A549 (cell line): ENCODE results near the gene SRRT. TPM values are rescaled to one million over a fixed set of nuclear protein-coding genes. Genes with fewer than 3 reads are reported as not detected.
A peak's percentile ranks its signal among the peaks of the same experiment; 100 is the strongest.
"Not testable (repeated sequence)": the region's sequence is repeated elsewhere in the genome, so short reads cannot be mapped to it uniquely, and the experiment has no call there.

ENCODE experiments used
- ATAC-seq, 2 experiments: fragments of 200-7000 bp in 1 of 2; fragments of >200 bp in 1 of 2; cut with Nextera tagmentation in 1 of 2; cut with Tn5 transposase in 1 of 2; 3 replicates each; pipeline versions ENCODE4 v1.8.0 to v1.9.1; 2018 to 2020; ENCODE audit warnings: mild to moderate bottlenecking in 1 of 2, moderate library complexity in 1 of 2
- CTCF ChIA-PET: fragments of 300-600 bp; sonication (Branson Sonifier 250); formaldehyde crosslinking; extraction: SDS; loops from one replicate; lab custom pipeline; 2021; ENCODE audit warnings: antibody characterized with exemption, inconsistent platforms; lab: Yijun Ruan, JAX
- POLR2A ChIA-PET: fragments of 350-600 bp; formaldehyde crosslinking; extraction: SDS; loops from one replicate; lab custom pipeline; 2021; ENCODE audit warnings: antibody characterized with exemption, inconsistent platforms; lab: Yijun Ruan, JAX
- DNase-seq, 2 experiments: peaks; one replicate each; pipeline versions ENCODE4 v3.0.0 to v3.0.0-alpha.2; 2011 to 2016; ENCODE audit warnings: low read depth in 1 of 2, low spot score in 1 of 2
- FAIRE-seq: peaks from 2 replicates; lab custom pipeline; 2011; peaks lifted over from hg19 to GRCh38; lab: Jason Lieb, UNC
- H3K27ac ChIP-seq, 2 experiments: fragments of >200 bp; sonication (Bioruptor Twin); formaldehyde crosslinking; 3 replicates each; pipeline ENCODE4 v1.5.1; 2016 to 2017
- H3K4me1 ChIP-seq: fragments of >200 bp; sonication (Bioruptor Twin); formaldehyde crosslinking; 3 replicates; pipeline ENCODE4 v1.6.1; 2016
- H3K4me2 ChIP-seq: fragments of >200 bp; sonication (Bioruptor Twin); formaldehyde crosslinking; 3 replicates; pipeline ENCODE4 v1.6.1; 2016
- H3K4me3 ChIP-seq: fragments of >200 bp; sonication (Bioruptor Twin); formaldehyde crosslinking; 3 replicates; pipeline ENCODE4 v1.5.1; 2016
- H3K9me3 ChIP-seq: fragments of >200 bp; sonication (Bioruptor Twin); formaldehyde crosslinking; 3 replicates; pipeline ENCODE4 v1.6.1; 2016
- CBX2 ChIP-seq: fragments of 200-600 bp; sonication (generic); IDR thresholded peaks from 2 replicates; pipeline ENCODE4 v1.6.1; 2016; ENCODE audit warnings: low read depth, mild to moderate bottlenecking, borderline replicate concordance
- CHD2 ChIP-seq: fragments of 150-350 bp; IDR thresholded peaks from 2 replicates; pipeline ENCODE4 v1.6.1; 2014; ENCODE audit warnings: low read length; ENCODE audit not compliant: partially characterized antibody
- ESRRA ChIP-seq: fragments of 150-350 bp; IDR thresholded peaks from 2 replicates; pipeline ENCODE4 v1.6.1; 2014; ENCODE audit warnings: mild to moderate bottlenecking, low read length, borderline replicate concordance
- HOXA7 ChIP-seq: fragments of 250-450 bp; sonication (Bioruptor Pico); IDR thresholded peaks from 2 replicates; pipeline ENCODE4 v1.5.0; 2020; ENCODE audit warnings: mild to moderate bottlenecking, moderate library complexity
- KDM5A ChIP-seq: fragments of 200-600 bp; sonication (generic); IDR thresholded peaks from 2 replicates; pipeline ENCODE4 v1.6.1; 2016; ENCODE audit warnings: antibody characterized with exemption, mild to moderate bottlenecking
- MAX ChIP-seq: IDR thresholded peaks from 2 replicates; pipeline ENCODE4 v1.6.1; 2012
- NR3C1 ChIP-seq: fragments of >200 bp; sonication (Bioruptor Twin); formaldehyde crosslinking; IDR thresholded peaks from 3 replicates; pipeline ENCODE4 v1.6.1; 2017
- PHF8 ChIP-seq: fragments of 200-600 bp; sonication (generic); IDR thresholded peaks from 2 replicates; pipeline ENCODE4 v1.6.1; 2016; ENCODE audit warnings: low read depth, mild to moderate bottlenecking, antibody characterized with exemption, moderate library complexity, borderline replicate concordance
- RAD21 ChIP-seq, 2 experiments: fragments of >200 bp in 1 of 2; sonication (Bioruptor Twin) in 1 of 2; formaldehyde crosslinking in 1 of 2; IDR thresholded peaks in 1 of 2; conservative IDR thresholded peaks in 1 of 2; 2 replicates in 1 of 2; 3 replicates in 1 of 2; pipeline ENCODE4 v1.6.1; 2012 to 2018; ENCODE audit warnings: inconsistent platforms in 1 of 2
- REST ChIP-seq: fragments of 200-600 bp; sonication (generic); IDR thresholded peaks from 2 replicates; pipeline ENCODE4 v1.6.1; 2016; ENCODE audit warnings: antibody characterized with exemption, mild to moderate bottlenecking, moderate library complexity
- RFX5 ChIP-seq: fragments of 450-650 bp; IDR thresholded peaks from 2 replicates; pipeline ENCODE4 v1.7.1; 2014; ENCODE audit warnings: antibody characterized with exemption, mild to moderate bottlenecking, moderate library complexity
- TP53 ChIP-seq: fragments of 250-450 bp; sonication (Bioruptor Pico); IDR thresholded peaks from 2 replicates; pipeline ENCODE4 v1.5.0; 2021; ENCODE audit warnings: mild to moderate bottlenecking, moderate library complexity
- WGBS: methylation state at CpG from one replicate; pipeline ENCODE4 v1.1.6; 2017; ENCODE audit errors: missing lambda C conversion rate; 5-methylcytosine and 5-hydroxymethylcytosine counted together
- polyA plus RNA-seq, 4 experiments: library from polyadenylated mRNA; depleted of rRNA in 3 of 4; stranded (reverse); fragments of >200 nt; fragmentation: RNase III in 1 of 4; extraction: RNeasy Plus Mini Kit Qiagen cat#74134 plus additional on column Dnase treatment in 1 of 4; gene quantifications; 2 replicates in 3 of 4; 3 replicates in 1 of 4; pipeline ENCODE4 v1.2.3, GENCODE V29; 2011 to 2017
- TF ChIP-seq, protein P1 (sequence below): IDR thresholded peaks from 2 replicates; pipeline ENCODE4 v1.6.1; 2012
- TF ChIP-seq, protein P2 (sequence below): fragments of 150-350 bp; IDR thresholded peaks from 2 replicates; pipeline ENCODE4 v1.6.1; 2014; ENCODE audit warnings: low read depth, mild to moderate bottlenecking, low read length

Gene SRRT
- polyA plus RNA-seq, 2 of the 4 experiments (the other 2 are of a cell fraction): 49.9 to 194 TPM

DNA sequence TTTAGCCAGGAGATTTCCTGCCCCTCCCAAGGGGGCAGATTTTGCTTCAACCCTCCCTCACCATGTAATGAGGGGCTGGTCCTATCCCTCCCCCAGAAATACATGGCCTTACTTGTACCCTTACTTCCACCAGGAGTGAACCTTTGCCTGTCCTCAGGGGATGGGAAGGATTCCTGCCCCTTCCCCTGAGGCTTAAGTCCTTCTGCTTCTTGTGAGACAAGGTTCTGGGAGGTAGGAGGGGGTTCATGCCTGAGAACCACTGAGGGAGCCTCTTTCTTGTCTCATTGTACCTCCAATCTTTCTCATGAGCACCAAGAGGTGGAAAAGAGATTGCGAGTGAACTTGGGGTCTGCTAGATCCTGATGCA lies 54.9 kb downstream of the SRRT start:
- Histone ChIP-seq H3K4me2 (no peak overlapping the region), H3K27ac (no peak overlapping the region)

DNA sequence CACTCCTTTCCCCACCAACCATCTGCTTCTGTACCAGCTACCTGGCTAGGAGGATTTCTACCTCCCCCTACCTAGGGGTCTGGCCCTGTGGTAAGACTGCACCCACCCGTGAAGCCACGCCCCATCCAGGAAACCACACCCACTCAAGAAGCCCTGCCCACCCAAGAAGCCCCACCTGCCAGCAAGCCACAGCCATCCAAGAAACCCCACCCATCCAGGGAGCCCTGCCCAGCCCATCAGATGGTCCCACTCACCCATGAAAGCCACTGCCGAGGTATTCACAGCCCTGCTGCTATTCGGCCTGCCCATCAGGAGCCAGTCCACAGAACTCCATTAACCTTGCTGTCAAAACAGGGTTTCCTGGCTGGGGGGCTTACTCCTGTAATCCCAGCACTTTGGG lies 58.8 kb downstream of the SRRT start:
- ATAC-seq: peak in 1 of 2 experiments; percentile 40; a peak in 1 of 6 replicates

More for the DNA sequence above, 54.9 kb downstream of the SRRT start:
- ATAC-seq (no peak), DNase-seq (no peak), FAIRE-seq (no peak)
- ChIA-PET CTCF (interaction anchor here (0.5 kb wide), 1 partner anchor 221 kb away, joined by 3 read pairs; no protein-coding TSS in a partner anchor), POLR2A (no interaction called here)
- 62% methylated on average over 1 of the region's 1 CpG for WGBS
- Histone ChIP-seq H3K9me3 (peaks cover 16% of the 10 kb centered on the region; the same call in 2 of the 3 replicates), H3K4me3 (no peak overlapping the region), H3K4me1 (no peaks in the 10 kb centered on the region)
- TF ChIP-seq, protein P1, sequence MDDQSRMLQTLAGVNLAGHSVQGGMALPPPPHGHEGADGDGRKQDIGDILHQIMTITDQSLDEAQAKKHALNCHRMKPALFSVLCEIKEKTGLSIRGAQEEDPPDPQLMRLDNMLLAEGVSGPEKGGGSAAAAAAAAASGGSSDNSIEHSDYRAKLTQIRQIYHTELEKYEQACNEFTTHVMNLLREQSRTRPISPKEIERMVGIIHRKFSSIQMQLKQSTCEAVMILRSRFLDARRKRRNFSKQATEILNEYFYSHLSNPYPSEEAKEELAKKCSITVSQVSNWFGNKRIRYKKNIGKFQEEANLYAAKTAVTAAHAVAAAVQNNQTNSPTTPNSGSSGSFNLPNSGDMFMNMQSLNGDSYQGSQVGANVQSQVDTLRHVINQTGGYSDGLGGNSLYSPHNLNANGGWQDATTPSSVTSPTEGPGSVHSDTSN: no peak
- TF ChIP-seq RAD21 (conservative IDR thresholded peaks at IDR 0.05 in 1 of 2, IDR thresholded peaks at IDR 0.05 in 1 of 2) (no peak), MAX (no peak), KDM5A (no peak), RFX5 (no peak), ESRRA (no peak)

DNA sequence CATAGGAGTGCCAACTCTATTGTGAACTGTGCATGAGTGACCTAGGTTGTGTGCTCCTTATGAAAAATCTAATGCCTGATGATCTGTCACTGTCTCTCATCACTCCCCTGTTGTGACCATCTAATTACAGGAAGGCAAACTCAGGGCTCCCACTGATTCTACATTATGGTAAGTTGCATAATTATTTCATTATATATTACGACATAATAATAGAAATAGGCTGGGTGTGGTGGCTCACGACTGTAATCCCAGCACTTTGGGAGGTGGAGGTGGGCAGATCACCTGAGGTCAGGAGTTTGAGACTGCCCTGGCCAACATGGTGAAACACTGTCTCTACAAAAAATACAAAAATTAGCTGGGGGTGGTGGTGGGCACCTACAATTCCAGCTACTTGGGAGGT lies 60.5 kb downstream of the SRRT start:
- peaks cover 42% of the 10 kb centered on the region for H3K9me3 ChIP-seq
- CTCF ChIA-PET, H3K27ac ChIP-seq, H3K4me2 ChIP-seq, POLR2A ChIA-PET, H3K4me1 ChIP-seq, ATAC-seq, DNase-seq, FAIRE-seq, H3K4me3 ChIP-seq: not testable (repeated sequence)
- WGBS: 22% methylated on average over 2 of the region's 2 CpGs

More for the DNA sequence above, 58.8 kb downstream of the SRRT start:
- CTCF ChIA-PET: interaction anchor here (1.2 to 3.1 kb wide), 2 partner anchors 9 to 125 kb away, joined by 3 to 14 read pairs; no protein-coding TSS in a partner anchor
- no peak overlapping the region for H3K4me3 ChIP-seq
- no peak overlapping the region for H3K27ac ChIP-seq
- DNase-seq: no peak
- TF ChIP-seq CBX2: no peak
- no peak for TF ChIP-seq TP53 (CRISPR knock-in tag)
- no peak for TF ChIP-seq REST
- TF ChIP-seq KDM5A: no peak
- no peak for TF ChIP-seq RFX5
- TF ChIP-seq PHF8: no peak
- TF ChIP-seq NR3C1: no peak
- TF ChIP-seq CHD2: no peak
- no peak for TF ChIP-seq HOXA7
- TF ChIP-seq, protein P2, sequence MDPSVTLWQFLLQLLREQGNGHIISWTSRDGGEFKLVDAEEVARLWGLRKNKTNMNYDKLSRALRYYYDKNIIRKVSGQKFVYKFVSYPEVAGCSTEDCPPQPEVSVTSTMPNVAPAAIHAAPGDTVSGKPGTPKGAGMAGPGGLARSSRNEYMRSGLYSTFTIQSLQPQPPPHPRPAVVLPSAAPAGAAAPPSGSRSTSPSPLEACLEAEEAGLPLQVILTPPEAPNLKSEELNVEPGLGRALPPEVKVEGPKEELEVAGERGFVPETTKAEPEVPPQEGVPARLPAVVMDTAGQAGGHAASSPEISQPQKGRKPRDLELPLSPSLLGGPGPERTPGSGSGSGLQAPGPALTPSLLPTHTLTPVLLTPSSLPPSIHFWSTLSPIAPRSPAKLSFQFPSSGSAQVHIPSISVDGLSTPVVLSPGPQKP: no peak
- TF ChIP-seq, all 56 proteins: peak for 0
- Histone ChIP-seq H3K4me2 (no peak overlapping the region), H3K9me3 (peaks cover 28% of the 10 kb centered on the region), H3K4me1 (no peaks in the 10 kb centered on the region)
- FAIRE-seq: no peak
- POLR2A ChIA-PET: no interaction called here
- WGBS: 6% methylated on average over 2 of the region's 4 CpGs

DNA sequence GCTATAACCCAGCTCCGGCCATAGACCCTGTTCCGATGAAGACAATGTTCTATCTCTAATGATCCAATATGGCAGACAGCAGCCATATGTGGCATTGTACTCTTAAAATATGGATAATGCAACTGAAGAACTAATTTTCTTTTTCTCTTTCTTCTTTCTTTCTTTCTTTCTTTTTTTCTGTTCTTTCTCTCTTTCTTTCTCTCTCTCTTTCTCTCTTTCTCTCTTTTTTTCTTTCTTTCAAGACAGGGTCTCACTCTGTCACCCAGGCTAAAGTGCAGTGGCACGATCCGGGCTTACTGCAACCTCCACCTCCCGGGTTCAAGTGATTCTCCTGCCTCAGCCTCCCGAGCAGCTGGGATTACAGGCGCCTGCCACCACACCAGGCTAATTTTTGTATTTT lies 61.3 kb downstream of the SRRT start:
- H3K27ac ChIP-seq, ATAC-seq, FAIRE-seq, H3K4me3 ChIP-seq, H3K4me1 ChIP-seq, DNase-seq, H3K4me2 ChIP-seq, POLR2A ChIA-PET: not testable (repeated sequence)
- CTCF ChIA-PET: interaction anchor here (0.6 kb wide), 1 partner anchor 389 kb away, joined by 3 read pairs; no protein-coding TSS in a partner anchor
- WGBS: 74% methylated on average over 7 of the region's 7 CpGs
- peaks cover 46% of the 10 kb centered on the region for H3K9me3 ChIP-seq
